Measurements from ENCODE around the gene EVX1.

Gene EVX1

GRCh38 chr7:27242555-27243339 lies at the start of gene EVX1:
Gene EVX1 (plus strand): TSS chr7:27242802. CDS start chr7:27243031, 229 bp downstream.
- DNase-seq (ENCODE audit: low read depth, low spot score), result no peak
- no peak within 1 kb of the TSS for H3K27ac ChIP-seq

GRCh38 chr7:27193335-27194001 lies 49.1 kb upstream of the EVX1 start:
- H3K27ac ChIP-seq, result peak overlapping the region; percentile 86
- DNase-seq (ENCODE audit: low read depth, low spot score), result no peak

GRCh38 chr7:27194002-27194352 lies 48.6 kb upstream of the EVX1 start:
- no peak for DNase-seq (ENCODE audit: low read depth, low spot score)

GRCh38 chr7:27194686-27195379 lies 47.8 kb upstream of the EVX1 start:
- peak overlapping the region; percentile 86 for H3K27ac ChIP-seq
- DNase-seq (ENCODE audit: low read depth, low spot score), result no peak

More at GRCh38 chr7:27194002-27194352, 48.6 kb upstream of the EVX1 start:
- H3K27ac ChIP-seq, result peak overlapping the region; percentile 86

GRCh38 chr7:27196287-27196767 lies 46.3 kb upstream of the EVX1 start:
- DNase-seq (ENCODE audit: low read depth, low spot score), result peak; percentile 67
- peak overlapping the region; percentile 86 for H3K27ac ChIP-seq

GRCh38 chr7:27197137-27198042 lies 45.2 kb upstream of the EVX1 start:
- peak overlapping the region; percentile 84 for H3K27ac ChIP-seq
- no peak for DNase-seq (ENCODE audit: low read depth, low spot score)

- H3K27ac ChIP-seq, result peak overlapping the region; percentile 84
- DNase-seq (ENCODE audit: low read depth, low spot score), result no peak
These were observed 44.3 kb upstream of the EVX1 start for GRCh38 chr7:27198138-27198841.

GRCh38 chr7:27198871-27199801 lies 43.5 kb upstream of the EVX1 start:
- no peak for DNase-seq (ENCODE audit: low read depth, low spot score)
- H3K27ac ChIP-seq, result peak overlapping the region; percentile 84

GRCh38 chr7:27199849-27200760 lies 42.5 kb upstream of the EVX1 start, which contains the start of gene HOXA13:
Gene HOXA13 (minus strand): TSS chr7:27200091. CDS start chr7:27200077, 14 bp downstream.
- peak within 1 kb of the TSS; percentile 84 for H3K27ac ChIP-seq
- DNase-seq (ENCODE audit: low read depth, low spot score), result no peak

GRCh38 chr7:27200761-27201579 lies 41.6 kb upstream of the EVX1 start:
- DNase-seq (ENCODE audit: low read depth, low spot score), result no peak
- peak overlapping the region; percentile 84 for H3K27ac ChIP-seq

GRCh38 chr7:27201580-27202017 lies 41.0 kb upstream of the EVX1 start:
- DNase-seq (ENCODE audit: low read depth, low spot score), result no peak
- peak overlapping the region; percentile 84 for H3K27ac ChIP-seq

GRCh38 chr7:27202018-27202861 lies 40.4 kb upstream of the EVX1 start:
- H3K27ac ChIP-seq, result peak overlapping the region; percentile 84
- DNase-seq (ENCODE audit: low read depth, low spot score), result no peak

- DNase-seq (ENCODE audit: low read depth, low spot score), result no peak
- H3K27ac ChIP-seq, result peak overlapping the region; percentile 84
These were observed 39.8 kb upstream of the EVX1 start for GRCh38 chr7:27202862-27203134.

GRCh38 chr7:27203365-27203953 lies 39.1 kb upstream of the EVX1 start:
- H3K27ac ChIP-seq, result peak overlapping the region; percentile 84
- no peak for DNase-seq (ENCODE audit: low read depth, low spot score)

GRCh38 chr7:27203964-27204594 lies 38.5 kb upstream of the EVX1 start:
- DNase-seq (ENCODE audit: low read depth, low spot score), result no peak
- H3K27ac ChIP-seq, result peak overlapping the region; percentile 84
